ENCODE data around the gene TPD52L1. TPM values are rescaled to one million over a fixed set of nuclear protein-coding genes. Genes with fewer than 3 reads are reported as not detected.

Gene TPD52L1
- under 1 TPM; 0.33 to 0.35 TPM for total RNA-seq
- under 1 TPM in 1 of 2 donors, not detected in 1; 0.62 TPM for polyA plus RNA-seq

DNA sequence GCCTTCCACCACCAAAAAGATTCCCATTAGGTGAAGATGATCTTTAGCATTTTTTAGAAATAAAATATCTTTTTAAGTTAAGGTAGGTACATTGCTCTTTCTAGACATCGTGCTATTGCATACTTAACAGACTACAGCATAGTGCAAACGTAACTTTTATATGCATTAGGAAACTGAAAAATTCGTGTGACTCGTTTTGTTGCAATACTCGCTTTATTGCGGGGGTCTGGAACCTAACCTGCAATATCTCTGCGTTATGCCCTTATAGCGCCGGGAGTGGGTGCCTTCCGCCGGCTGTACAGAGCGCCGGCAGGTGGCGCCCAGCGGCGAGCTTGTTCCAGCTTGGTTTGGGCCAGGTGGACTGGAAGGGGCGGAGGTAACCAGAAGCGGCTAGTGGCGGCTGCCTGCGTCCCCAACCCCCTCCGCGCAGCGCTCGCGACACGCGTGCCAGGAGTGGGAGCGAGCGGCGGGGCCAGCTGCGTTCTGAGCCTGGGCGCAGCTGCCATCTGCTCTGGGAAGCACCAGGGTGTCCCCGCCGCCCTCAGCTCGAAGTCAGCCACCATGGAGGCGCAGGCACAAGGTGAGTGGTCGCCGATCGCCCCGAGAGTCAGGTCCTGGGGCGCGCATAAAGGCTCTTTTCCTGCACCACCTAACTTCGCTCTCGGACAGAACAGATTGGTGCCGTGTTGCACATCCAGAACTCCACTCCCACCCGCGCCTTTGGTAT lies at the start of gene TPD52L1:
TPD52L1 (plus strand) TSS at position 383 of the 727 bp plus-strand sequence; CDS start at position 562, 179 bp downstream.
- H3K27ac Mint-ChIP-seq, result peak within 1 kb of the TSS in 1 of 7 donors; percentile 61
- ChIA-PET CTCF (ENCODE audit: partially characterized antibody) (interaction anchor here (0.7 to 1.9 kb wide), 17 partner anchors 9 to 608 kb away, joined by 3 to 9 read pairs (median 3); no protein-coding TSS in a partner anchor), POLR2A (ENCODE audit: partially characterized antibody) (no interaction called here)
- peaks cover 0 to 9% (median 7%) of the 10 kb centered on the region in 4 donors for H3K4me1 Mint-ChIP-seq
- DNase-seq, result peak; percentile 37 to 52 (median 44)
- peaks cover 11% of the 10 kb centered on the region for H3K4me1 ChIP-seq (ENCODE audit: insufficient read depth, low read length)
- H3K9me3 ChIP-seq (ENCODE audit: control insufficient read depth in 1 of 2, low read length in 2 of 2), result no peaks in the 10 kb centered on the region
- no peaks in the 10 kb centered on the region for H3K36me3 Mint-ChIP-seq
- no peaks in the 10 kb centered on the region for H3K9me3 Mint-ChIP-seq
- H3K27me3 ChIP-seq (ENCODE audit: insufficient read depth, low read length), result peaks cover 3% of the 10 kb centered on the region
- intact Hi-C loops (cut with micrococcal nuclease), result loop anchor here (1.0 to 2.0 kb wide), 3 partner anchors 600 to 821 kb away; no protein-coding TSS in a partner anchor
- no peaks in the 10 kb centered on the region for H3K36me3 ChIP-seq (ENCODE audit: insufficient read depth, low read length)
- peaks cover 15 to 28% of the 10 kb centered on the region in 2 donors for H3K27me3 Mint-ChIP-seq
- H3K27ac ChIP-seq (ENCODE audit: low read depth, low read length), result no peak within 1 kb of the TSS
- H3K4me3 ChIP-seq (ENCODE audit: low read length in 2 of 2), result peak within 1 kb of the TSS; percentile 29 to 44
- H3K4me3 Mint-ChIP-seq, result peak within 1 kb of the TSS; percentile 74 to 88 (median 83)

DNA sequence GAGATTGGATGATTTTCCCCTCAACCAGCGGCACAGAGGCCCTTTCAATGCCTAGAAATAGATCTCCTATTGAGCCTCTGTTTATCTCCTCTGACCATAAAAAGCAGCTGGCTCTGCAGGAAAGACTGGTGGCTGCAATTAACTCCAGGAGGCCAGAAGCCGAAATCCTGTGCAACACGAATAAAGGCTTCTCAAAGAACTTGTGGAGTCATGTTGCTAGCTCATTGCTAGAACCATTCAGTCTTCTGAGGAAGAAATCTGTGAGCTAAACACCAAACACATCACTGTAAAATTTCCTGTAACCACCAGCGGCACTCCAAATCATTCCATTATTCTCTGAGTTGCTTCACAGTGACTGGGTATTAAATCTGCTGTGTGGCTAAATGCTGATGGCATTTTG lies 49.1 kb upstream of the TPD52L1 start:
- Mint-ChIP-seq H3K27me3 (no peaks in the 10 kb centered on the region), H3K4me3 (no peak overlapping the region), H3K9me3 (peaks cover 0 to 11% (median 7%) of the 10 kb centered on the region in 8 donors), H3K36me3 (peaks cover 2 to 4% of the 10 kb centered on the region in 2 donors), H3K4me1 (peaks cover 6 to 20% (median 11%) of the 10 kb centered on the region in 4 donors), H3K27ac (no peak overlapping the region)
- H3K9me3 ChIP-seq (ENCODE audit: control insufficient read depth in 1 of 2, low read length in 2 of 2), result no peaks in the 10 kb centered on the region
- H3K27me3 ChIP-seq (ENCODE audit: insufficient read depth, low read length), result no peaks in the 10 kb centered on the region
- no peak overlapping the region for H3K4me3 ChIP-seq (ENCODE audit: low read length in 2 of 2)
- H3K4me1 ChIP-seq (ENCODE audit: insufficient read depth, low read length), result no peaks in the 10 kb centered on the region
- no peaks in the 10 kb centered on the region for H3K36me3 ChIP-seq (ENCODE audit: insufficient read depth, low read length)
- POLR2A ChIA-PET (ENCODE audit: partially characterized antibody), result no interaction called here
- no peak for DNase-seq
- intact Hi-C loops (cut with micrococcal nuclease), result no loop called here
- no peak overlapping the region for H3K27ac ChIP-seq (ENCODE audit: low read depth, low read length)
- CTCF ChIA-PET (ENCODE audit: partially characterized antibody), result interaction anchor here (2.2 kb wide), 1 partner anchor 9 kb away, joined by 10 read pairs; no protein-coding TSS in a partner anchor

GRCh38 chr6:125107048-125107447 lies 46.5 kb upstream of the TPD52L1 start:
- no peak overlapping the region for H3K4me3 Mint-ChIP-seq
- H3K27ac Mint-ChIP-seq, result no peak overlapping the region
- Histone ChIP-seq H3K27ac (ENCODE audit: low read depth, low read length) (no peak overlapping the region), H3K36me3 (ENCODE audit: insufficient read depth, low read length) (no peaks in the 10 kb centered on the region), H3K9me3 (ENCODE audit: control insufficient read depth in 1 of 2, low read length in 2 of 2) (peaks cover 0 to 9% of the 10 kb centered on the region in 2 donors), H3K27me3 (ENCODE audit: insufficient read depth, low read length) (no peaks in the 10 kb centered on the region), H3K4me3 (ENCODE audit: low read length in 2 of 2) (no peak overlapping the region), H3K4me1 (ENCODE audit: insufficient read depth, low read length) (no peaks in the 10 kb centered on the region)
- POLR2A ChIA-PET (ENCODE audit: partially characterized antibody), result no interaction called here
- no peaks in the 10 kb centered on the region for H3K4me1 Mint-ChIP-seq
- intact Hi-C loops (cut with micrococcal nuclease), result no loop called here
- H3K27me3 Mint-ChIP-seq, result no peaks in the 10 kb centered on the region
- peaks cover 9 to 11% of the 10 kb centered on the region in 2 donors for H3K36me3 Mint-ChIP-seq
- H3K9me3 Mint-ChIP-seq, result peaks cover 2 to 37% (median 33%) of the 10 kb centered on the region in 8 donors
- CTCF ChIA-PET (ENCODE audit: partially characterized antibody), result no interaction called here
- no peak for DNase-seq

GRCh38 chr6:125107896-125108295 lies 45.7 kb upstream of the TPD52L1 start:
- no peak overlapping the region for H3K27ac ChIP-seq (ENCODE audit: low read depth, low read length)
- Mint-ChIP-seq H3K27ac (no peak overlapping the region), H3K27me3 (no peaks in the 10 kb centered on the region), H3K9me3 (peaks cover 2 to 42% (median 37%) of the 10 kb centered on the region in 8 donors), H3K4me1 (no peaks in the 10 kb centered on the region), H3K4me3 (no peak overlapping the region), H3K36me3 (peaks cover 9 to 11% of the 10 kb centered on the region in 2 donors)
- CTCF ChIA-PET (ENCODE audit: partially characterized antibody), result no interaction called here
- H3K4me1 ChIP-seq (ENCODE audit: insufficient read depth, low read length), result no peaks in the 10 kb centered on the region
- H3K27me3 ChIP-seq (ENCODE audit: insufficient read depth, low read length), result no peaks in the 10 kb centered on the region
- no peaks in the 10 kb centered on the region for H3K36me3 ChIP-seq (ENCODE audit: insufficient read depth, low read length)
- DNase-seq, result no peak
- intact Hi-C loops (cut with micrococcal nuclease), result no loop called here
- H3K4me3 ChIP-seq (ENCODE audit: low read length in 2 of 2), result no peak overlapping the region
- POLR2A ChIA-PET (ENCODE audit: partially characterized antibody), result no interaction called here
- H3K9me3 ChIP-seq (ENCODE audit: control insufficient read depth in 1 of 2, low read length in 2 of 2), result peaks cover 0 to 9% of the 10 kb centered on the region in 2 donors

GRCh38 chr6:125110056-125110455 lies 43.5 kb upstream of the TPD52L1 start:
- Mint-ChIP-seq H3K36me3 (peaks cover 9 to 11% of the 10 kb centered on the region in 2 donors), H3K4me3 (no peak overlapping the region), H3K9me3 (peaks cover 2 to 42% (median 38%) of the 10 kb centered on the region in 8 donors), H3K27ac (no peak overlapping the region), H3K4me1 (no peaks in the 10 kb centered on the region), H3K27me3 (no peaks in the 10 kb centered on the region)
- Histone ChIP-seq H3K9me3 (ENCODE audit: control insufficient read depth in 1 of 2, low read length in 2 of 2) (peaks cover 0 to 9% of the 10 kb centered on the region in 2 donors), H3K36me3 (ENCODE audit: insufficient read depth, low read length) (no peaks in the 10 kb centered on the region), H3K27me3 (ENCODE audit: insufficient read depth, low read length) (no peaks in the 10 kb centered on the region), H3K4me1 (ENCODE audit: insufficient read depth, low read length) (no peaks in the 10 kb centered on the region), H3K27ac (ENCODE audit: low read depth, low read length) (no peak overlapping the region), H3K4me3 (ENCODE audit: low read length in 2 of 2) (no peak overlapping the region)
- DNase-seq, result no peak
- ChIA-PET CTCF (ENCODE audit: partially characterized antibody) (interaction anchor here (1.1 kb wide), 1 partner anchor 8 kb away, joined by 3 read pairs; no protein-coding TSS in a partner anchor), POLR2A (ENCODE audit: partially characterized antibody) (no interaction called here)
- intact Hi-C loops (cut with micrococcal nuclease), result loop anchor here (5.0 kb wide), 1 partner anchor 1693 kb away; no protein-coding TSS in a partner anchor

GRCh38 chr6:125111219-125111983 lies 42.2 kb upstream of the TPD52L1 start:
- H3K36me3 Mint-ChIP-seq, result peaks cover 9 to 11% of the 10 kb centered on the region in 2 donors
- peaks cover 2 to 42% (median 38%) of the 10 kb centered on the region in 8 donors for H3K9me3 Mint-ChIP-seq
- Histone ChIP-seq H3K4me3 (ENCODE audit: low read length in 2 of 2) (no peak overlapping the region), H3K9me3 (ENCODE audit: control insufficient read depth in 1 of 2, low read length in 2 of 2) (peaks cover 0 to 9% of the 10 kb centered on the region in 2 donors), H3K27me3 (ENCODE audit: insufficient read depth, low read length) (no peaks in the 10 kb centered on the region), H3K27ac (ENCODE audit: low read depth, low read length) (no peak overlapping the region), H3K36me3 (ENCODE audit: insufficient read depth, low read length) (no peaks in the 10 kb centered on the region), H3K4me1 (ENCODE audit: insufficient read depth, low read length) (no peaks in the 10 kb centered on the region)
- ChIA-PET POLR2A (ENCODE audit: partially characterized antibody) (no interaction called here), CTCF (ENCODE audit: partially characterized antibody) (interaction anchor here (3.7 kb wide), 1 partner anchor 241 kb away, joined by 48 read pairs; no protein-coding TSS in a partner anchor)
- H3K4me1 Mint-ChIP-seq, result no peaks in the 10 kb centered on the region
- H3K27me3 Mint-ChIP-seq, result peaks cover 0 to 1% of the 10 kb centered on the region in 2 donors
- no peak overlapping the region for H3K27ac Mint-ChIP-seq
- H3K4me3 Mint-ChIP-seq, result peak overlapping the region in 1 of 8 donors; percentile 12
- intact Hi-C loops (cut with micrococcal nuclease), result loop anchor here (5.0 kb wide), 1 partner anchor 1694 kb away; no protein-coding TSS in a partner anchor
- no peak for DNase-seq

- CTCF ChIA-PET (ENCODE audit: partially characterized antibody), result interaction anchor here (1.8 to 3.7 kb wide), 5 partner anchors 8 to 1311 kb away, joined by 10 to 48 read pairs (median 16); no protein-coding TSS in a partner anchor
- no peak overlapping the region for H3K27ac Mint-ChIP-seq
Measured at GRCh38 chr6:125112934-125113333, 40.6 kb upstream of the TPD52L1 start.

More at GRCh38 chr6:125112934-125113333, 40.6 kb upstream of the TPD52L1 start:
- peaks cover 9 to 11% of the 10 kb centered on the region in 2 donors for H3K36me3 Mint-ChIP-seq
- intact Hi-C loops (cut with micrococcal nuclease), result loop anchor here (5.0 kb wide), 1 partner anchor 1696 kb away; no protein-coding TSS in a partner anchor
- no peaks in the 10 kb centered on the region for H3K4me1 Mint-ChIP-seq
- DNase-seq, result no peak
- POLR2A ChIA-PET (ENCODE audit: partially characterized antibody), result no interaction called here
- Histone ChIP-seq H3K9me3 (ENCODE audit: control insufficient read depth in 1 of 2, low read length in 2 of 2) (peaks cover 0 to 9% of the 10 kb centered on the region in 2 donors), H3K27me3 (ENCODE audit: insufficient read depth, low read length) (no peaks in the 10 kb centered on the region), H3K36me3 (ENCODE audit: insufficient read depth, low read length) (no peaks in the 10 kb centered on the region), H3K27ac (ENCODE audit: low read depth, low read length) (no peak overlapping the region), H3K4me3 (ENCODE audit: low read length in 2 of 2) (no peak overlapping the region), H3K4me1 (ENCODE audit: insufficient read depth, low read length) (no peaks in the 10 kb centered on the region)
- peaks cover 2 to 42% (median 37%) of the 10 kb centered on the region in 8 donors for H3K9me3 Mint-ChIP-seq
- H3K4me3 Mint-ChIP-seq, result no peak overlapping the region
- H3K27me3 Mint-ChIP-seq, result peaks cover 0 to 1% of the 10 kb centered on the region in 2 donors

Measured in CD4-positive, alpha-beta memory T cell (primary cell).